Transverse colon (tissue), 1 donor: ENCODE measurements around the gene PRPF19.

ENCODE experiments used
- EP300 ChIP-seq: sonication (generic); formaldehyde crosslinking; IDR thresholded peaks from one replicate; pipeline ENCODE4 v1.6.1; 2017; ENCODE audit warnings: antibody characterized with exemption, low read depth
- POLR2A ChIP-seq: fragments of 450-650 bp; IDR thresholded peaks from one replicate; pipeline ENCODE4 v1.6.1; 2016; ENCODE audit warnings: antibody characterized with exemption, mild to moderate bottlenecking, moderate library complexity

- no peak for TF ChIP-seq EP300
- no peak for TF ChIP-seq POLR2A
These were observed 29.5 kb upstream of the PRPF19 start for GRCh38 chr11:60935676-60936442.
